ENCODE data around the gene LCMT1. TPM values are rescaled to one million over a fixed set of nuclear protein-coding genes. Genes with fewer than 3 reads are reported as not detected.

Gene LCMT1
- total RNA-seq, 1 experiment from 2014 or later: 86.3 TPM

DNA sequence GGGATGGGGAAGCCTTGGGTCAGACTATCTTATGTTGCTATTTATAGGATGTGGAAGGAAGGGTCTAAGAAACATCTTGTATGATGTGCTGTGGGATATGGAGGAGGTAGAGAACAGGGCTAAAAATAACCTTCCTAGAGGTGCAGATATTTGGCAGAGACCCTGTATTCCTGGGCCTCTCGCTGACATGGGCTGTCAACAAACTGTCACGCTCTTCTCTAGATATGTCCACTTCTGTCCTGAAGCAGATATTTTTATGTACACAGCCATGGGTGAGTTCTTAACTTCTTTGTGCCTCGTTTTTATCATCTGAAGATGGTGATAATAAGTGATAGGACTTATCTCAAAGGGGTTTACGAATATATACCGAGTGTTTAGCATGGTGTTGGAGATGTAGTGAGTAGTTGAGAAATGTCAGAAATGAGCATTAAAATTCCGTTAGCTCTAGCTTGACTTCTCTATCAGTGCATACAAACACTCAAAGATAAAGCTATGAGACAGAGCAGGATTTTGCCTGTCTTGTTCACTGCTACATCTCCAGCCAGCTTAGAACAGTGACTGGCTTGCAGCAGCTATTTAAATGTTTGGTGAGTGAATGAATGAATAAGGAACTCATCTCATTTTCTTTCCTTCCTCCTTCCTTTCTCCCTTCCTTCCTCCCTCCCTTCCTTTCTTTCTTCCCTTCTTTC, 102.3 kb downstream of the LCMT1 start:
- TF ChIP-seq, protein P1, sequence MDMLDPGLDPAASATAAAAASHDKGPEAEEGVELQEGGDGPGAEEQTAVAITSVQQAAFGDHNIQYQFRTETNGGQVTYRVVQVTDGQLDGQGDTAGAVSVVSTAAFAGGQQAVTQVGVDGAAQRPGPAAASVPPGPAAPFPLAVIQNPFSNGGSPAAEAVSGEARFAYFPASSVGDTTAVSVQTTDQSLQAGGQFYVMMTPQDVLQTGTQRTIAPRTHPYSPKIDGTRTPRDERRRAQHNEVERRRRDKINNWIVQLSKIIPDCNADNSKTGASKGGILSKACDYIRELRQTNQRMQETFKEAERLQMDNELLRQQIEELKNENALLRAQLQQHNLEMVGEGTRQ (CRISPR knock-in tag; IDR thresholded peaks at IDR 0.05): no peak
- TF ChIP-seq NR3C1 (CRISPR knock-in tag; conservative IDR thresholded peaks at IDR 0.05; ENCODE audit: low read depth) (no peak), ZNF671 (CRISPR knock-in tag; IDR thresholded peaks at IDR 0.05) (no peak), ETV6 (CRISPR knock-in tag; IDR thresholded peaks at IDR 0.05) (no peak), TEAD4 (CRISPR knock-in tag; IDR thresholded peaks at IDR 0.05) (no peak), ZNF416 (CRISPR knock-in tag; IDR thresholded peaks at IDR 0.05) (no peak), NFATC4 (CRISPR knock-in tag; IDR thresholded peaks at IDR 0.05) (no peak), ZNF232 (CRISPR knock-in tag; IDR thresholded peaks at IDR 0.05) (no peak), SOX15 (CRISPR knock-in tag; IDR thresholded peaks at IDR 0.05) (no peak), FOXK1 (CRISPR knock-in tag; IDR thresholded peaks at IDR 0.05) (no peak), IRF2 (CRISPR knock-in tag; IDR thresholded peaks at IDR 0.05; ENCODE audit: borderline replicate concordance, low read depth) (no peak)
- TF ChIP-seq, protein P2, sequence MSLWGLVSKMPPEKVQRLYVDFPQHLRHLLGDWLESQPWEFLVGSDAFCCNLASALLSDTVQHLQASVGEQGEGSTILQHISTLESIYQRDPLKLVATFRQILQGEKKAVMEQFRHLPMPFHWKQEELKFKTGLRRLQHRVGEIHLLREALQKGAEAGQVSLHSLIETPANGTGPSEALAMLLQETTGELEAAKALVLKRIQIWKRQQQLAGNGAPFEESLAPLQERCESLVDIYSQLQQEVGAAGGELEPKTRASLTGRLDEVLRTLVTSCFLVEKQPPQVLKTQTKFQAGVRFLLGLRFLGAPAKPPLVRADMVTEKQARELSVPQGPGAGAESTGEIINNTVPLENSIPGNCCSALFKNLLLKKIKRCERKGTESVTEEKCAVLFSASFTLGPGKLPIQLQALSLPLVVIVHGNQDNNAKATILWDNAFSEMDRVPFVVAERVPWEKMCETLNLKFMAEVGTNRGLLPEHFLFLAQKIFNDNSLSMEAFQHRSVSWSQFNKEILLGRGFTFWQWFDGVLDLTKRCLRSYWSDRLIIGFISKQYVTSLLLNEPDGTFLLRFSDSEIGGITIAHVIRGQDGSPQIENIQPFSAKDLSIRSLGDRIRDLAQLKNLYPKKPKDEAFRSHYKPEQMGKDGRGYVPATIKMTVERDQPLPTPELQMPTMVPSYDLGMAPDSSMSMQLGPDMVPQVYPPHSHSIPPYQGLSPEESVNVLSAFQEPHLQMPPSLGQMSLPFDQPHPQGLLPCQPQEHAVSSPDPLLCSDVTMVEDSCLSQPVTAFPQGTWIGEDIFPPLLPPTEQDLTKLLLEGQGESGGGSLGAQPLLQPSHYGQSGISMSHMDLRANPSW (CRISPR knock-in tag; conservative IDR thresholded peaks at IDR 0.05; ENCODE audit: low read depth): no peak
- TF ChIP-seq, protein P3, sequence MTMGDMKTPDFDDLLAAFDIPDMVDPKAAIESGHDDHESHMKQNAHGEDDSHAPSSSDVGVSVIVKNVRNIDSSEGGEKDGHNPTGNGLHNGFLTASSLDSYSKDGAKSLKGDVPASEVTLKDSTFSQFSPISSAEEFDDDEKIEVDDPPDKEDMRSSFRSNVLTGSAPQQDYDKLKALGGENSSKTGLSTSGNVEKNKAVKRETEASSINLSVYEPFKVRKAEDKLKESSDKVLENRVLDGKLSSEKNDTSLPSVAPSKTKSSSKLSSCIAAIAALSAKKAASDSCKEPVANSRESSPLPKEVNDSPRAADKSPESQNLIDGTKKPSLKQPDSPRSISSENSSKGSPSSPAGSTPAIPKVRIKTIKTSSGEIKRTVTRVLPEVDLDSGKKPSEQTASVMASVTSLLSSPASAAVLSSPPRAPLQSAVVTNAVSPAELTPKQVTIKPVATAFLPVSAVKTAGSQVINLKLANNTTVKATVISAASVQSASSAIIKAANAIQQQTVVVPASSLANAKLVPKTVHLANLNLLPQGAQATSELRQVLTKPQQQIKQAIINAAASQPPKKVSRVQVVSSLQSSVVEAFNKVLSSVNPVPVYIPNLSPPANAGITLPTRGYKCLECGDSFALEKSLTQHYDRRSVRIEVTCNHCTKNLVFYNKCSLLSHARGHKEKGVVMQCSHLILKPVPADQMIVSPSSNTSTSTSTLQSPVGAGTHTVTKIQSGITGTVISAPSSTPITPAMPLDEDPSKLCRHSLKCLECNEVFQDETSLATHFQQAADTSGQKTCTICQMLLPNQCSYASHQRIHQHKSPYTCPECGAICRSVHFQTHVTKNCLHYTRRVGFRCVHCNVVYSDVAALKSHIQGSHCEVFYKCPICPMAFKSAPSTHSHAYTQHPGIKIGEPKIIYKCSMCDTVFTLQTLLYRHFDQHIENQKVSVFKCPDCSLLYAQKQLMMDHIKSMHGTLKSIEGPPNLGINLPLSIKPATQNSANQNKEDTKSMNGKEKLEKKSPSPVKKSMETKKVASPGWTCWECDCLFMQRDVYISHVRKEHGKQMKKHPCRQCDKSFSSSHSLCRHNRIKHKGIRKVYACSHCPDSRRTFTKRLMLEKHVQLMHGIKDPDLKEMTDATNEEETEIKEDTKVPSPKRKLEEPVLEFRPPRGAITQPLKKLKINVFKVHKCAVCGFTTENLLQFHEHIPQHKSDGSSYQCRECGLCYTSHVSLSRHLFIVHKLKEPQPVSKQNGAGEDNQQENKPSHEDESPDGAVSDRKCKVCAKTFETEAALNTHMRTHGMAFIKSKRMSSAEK (CRISPR knock-in tag; IDR thresholded peaks at IDR 0.05; ENCODE audit: borderline replicate concordance): no peak
- TF ChIP-seq, protein P4, sequence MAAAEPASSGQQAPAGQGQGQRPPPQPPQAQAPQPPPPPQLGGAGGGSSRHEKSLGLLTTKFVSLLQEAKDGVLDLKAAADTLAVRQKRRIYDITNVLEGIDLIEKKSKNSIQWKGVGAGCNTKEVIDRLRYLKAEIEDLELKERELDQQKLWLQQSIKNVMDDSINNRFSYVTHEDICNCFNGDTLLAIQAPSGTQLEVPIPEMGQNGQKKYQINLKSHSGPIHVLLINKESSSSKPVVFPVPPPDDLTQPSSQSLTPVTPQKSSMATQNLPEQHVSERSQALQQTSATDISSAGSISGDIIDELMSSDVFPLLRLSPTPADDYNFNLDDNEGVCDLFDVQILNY (CRISPR knock-in tag; IDR thresholded peaks at IDR 0.05): no peak
- TF ChIP-seq, protein P5, sequence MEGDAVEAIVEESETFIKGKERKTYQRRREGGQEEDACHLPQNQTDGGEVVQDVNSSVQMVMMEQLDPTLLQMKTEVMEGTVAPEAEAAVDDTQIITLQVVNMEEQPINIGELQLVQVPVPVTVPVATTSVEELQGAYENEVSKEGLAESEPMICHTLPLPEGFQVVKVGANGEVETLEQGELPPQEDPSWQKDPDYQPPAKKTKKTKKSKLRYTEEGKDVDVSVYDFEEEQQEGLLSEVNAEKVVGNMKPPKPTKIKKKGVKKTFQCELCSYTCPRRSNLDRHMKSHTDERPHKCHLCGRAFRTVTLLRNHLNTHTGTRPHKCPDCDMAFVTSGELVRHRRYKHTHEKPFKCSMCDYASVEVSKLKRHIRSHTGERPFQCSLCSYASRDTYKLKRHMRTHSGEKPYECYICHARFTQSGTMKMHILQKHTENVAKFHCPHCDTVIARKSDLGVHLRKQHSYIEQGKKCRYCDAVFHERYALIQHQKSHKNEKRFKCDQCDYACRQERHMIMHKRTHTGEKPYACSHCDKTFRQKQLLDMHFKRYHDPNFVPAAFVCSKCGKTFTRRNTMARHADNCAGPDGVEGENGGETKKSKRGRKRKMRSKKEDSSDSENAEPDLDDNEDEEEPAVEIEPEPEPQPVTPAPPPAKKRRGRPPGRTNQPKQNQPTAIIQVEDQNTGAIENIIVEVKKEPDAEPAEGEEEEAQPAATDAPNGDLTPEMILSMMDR (IDR thresholded peaks at IDR 0.05): no peak
- TF ChIP-seq, protein P6, sequence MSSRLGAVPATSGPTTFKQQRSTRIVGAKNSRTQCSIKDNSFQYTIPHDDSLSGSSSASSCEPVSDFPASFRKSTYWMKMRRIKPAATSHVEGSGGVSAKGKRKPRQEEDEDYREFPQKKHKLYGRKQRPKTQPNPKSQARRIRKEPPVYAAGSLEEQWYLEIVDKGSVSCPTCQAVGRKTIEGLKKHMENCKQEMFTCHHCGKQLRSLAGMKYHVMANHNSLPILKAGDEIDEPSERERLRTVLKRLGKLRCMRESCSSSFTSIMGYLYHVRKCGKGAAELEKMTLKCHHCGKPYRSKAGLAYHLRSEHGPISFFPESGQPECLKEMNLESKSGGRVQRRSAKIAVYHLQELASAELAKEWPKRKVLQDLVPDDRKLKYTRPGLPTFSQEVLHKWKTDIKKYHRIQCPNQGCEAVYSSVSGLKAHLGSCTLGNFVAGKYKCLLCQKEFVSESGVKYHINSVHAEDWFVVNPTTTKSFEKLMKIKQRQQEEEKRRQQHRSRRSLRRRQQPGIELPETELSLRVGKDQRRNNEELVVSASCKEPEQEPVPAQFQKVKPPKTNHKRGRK (CRISPR knock-in tag; IDR thresholded peaks at IDR 0.05; ENCODE audit: borderline replicate concordance): no peak
- TF ChIP-seq, protein P7, sequence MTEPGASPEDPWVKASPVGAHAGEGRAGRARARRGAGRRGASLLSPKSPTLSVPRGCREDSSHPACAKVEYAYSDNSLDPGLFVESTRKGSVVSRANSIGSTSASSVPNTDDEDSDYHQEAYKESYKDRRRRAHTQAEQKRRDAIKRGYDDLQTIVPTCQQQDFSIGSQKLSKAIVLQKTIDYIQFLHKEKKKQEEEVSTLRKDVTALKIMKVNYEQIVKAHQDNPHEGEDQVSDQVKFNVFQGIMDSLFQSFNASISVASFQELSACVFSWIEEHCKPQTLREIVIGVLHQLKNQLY (CRISPR knock-in tag; IDR thresholded peaks at IDR 0.05): no peak
- TF ChIP-seq, protein P8, sequence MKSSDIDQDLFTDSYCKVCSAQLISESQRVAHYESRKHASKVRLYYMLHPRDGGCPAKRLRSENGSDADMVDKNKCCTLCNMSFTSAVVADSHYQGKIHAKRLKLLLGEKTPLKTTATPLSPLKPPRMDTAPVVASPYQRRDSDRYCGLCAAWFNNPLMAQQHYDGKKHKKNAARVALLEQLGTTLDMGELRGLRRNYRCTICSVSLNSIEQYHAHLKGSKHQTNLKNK (CRISPR knock-in tag; IDR thresholded peaks at IDR 0.05): no peak
- Mint-ChIP-seq H3K36me3 (no peaks in the 10 kb centered on the region), H3K4me1 (no peaks in the 10 kb centered on the region), H3K27me3 (ENCODE audit: low read depth) (peaks cover 3% of the 10 kb centered on the region; the same call in 1 of the 2 replicates), H3K27ac (no peak overlapping the region), H3K9me3 (no peaks in the 10 kb centered on the region), H3K4me3 (no peak overlapping the region)
- POLR2A ChIA-PET: no interaction called here
- DNase-seq (ENCODE audit: low spot score) (no peak), ATAC-seq (no peak)
- CTCF ChIA-PET: interaction anchor here (2.4 kb wide), 1 partner anchor 11 kb away, joined by 12 read pairs; no protein-coding TSS in a partner anchor
